HG03064 (cell line): ENCODE measurements around the gene SEMA5B.

Experiments
- ATAC-seq: cut with Tn5 transposase; IDR thresholded peaks from one replicate; pipeline ENCODE4 v1.9.1; 2021; ENCODE audit warnings: low read depth; ENCODE audit not compliant: unreplicated experiment

SEMA5B gene

DNA sequence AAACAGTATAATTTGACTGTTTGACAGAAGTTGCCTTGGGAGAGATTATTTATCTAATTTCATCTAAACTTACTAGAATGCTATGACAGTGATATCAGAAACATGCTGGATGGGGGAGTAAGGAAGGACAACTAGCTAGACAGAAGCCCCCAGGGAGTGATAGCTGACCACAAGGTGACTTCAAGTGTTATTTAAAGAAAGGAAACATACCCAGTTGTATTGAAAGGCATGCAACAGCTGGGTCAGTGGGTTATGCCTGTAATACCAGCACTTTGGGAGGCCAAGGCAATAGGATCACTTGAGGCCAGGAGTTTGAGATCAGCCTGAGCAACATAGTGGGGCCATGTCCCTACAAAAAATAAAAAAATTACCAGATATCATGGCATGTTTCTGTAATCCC is 163.1 kb downstream of the SEMA5B start:
- ATAC-seq, result no peak

DNA sequence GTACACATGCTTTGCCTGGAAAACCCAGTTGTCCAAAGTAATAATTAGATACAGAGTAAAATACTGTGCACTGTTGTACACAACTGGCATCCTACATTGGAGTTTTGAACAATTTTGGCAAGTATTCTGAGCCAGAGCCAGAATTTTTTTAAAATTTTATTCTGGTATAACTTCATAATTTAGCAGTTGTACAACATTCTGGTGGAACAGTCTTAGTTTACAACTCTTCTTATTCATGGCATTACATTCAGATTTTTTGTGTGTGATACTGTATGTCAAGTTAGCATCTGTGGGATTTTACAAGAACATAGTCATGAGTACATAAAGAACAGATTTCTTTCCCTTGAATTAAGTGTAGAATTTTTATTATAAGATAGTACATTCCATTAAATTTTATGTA is 165.2 kb downstream of the SEMA5B start:
- no peak for ATAC-seq
